ENCODE data around the gene ANK3. TPM values are rescaled to one million over a fixed set of nuclear protein-coding genes. Genes with fewer than 3 reads are reported as not detected.

The ANK3 gene
- total and polyA plus RNA-seq, 2 donors from 2014 or later: 38.2 to 214 TPM

DNA sequence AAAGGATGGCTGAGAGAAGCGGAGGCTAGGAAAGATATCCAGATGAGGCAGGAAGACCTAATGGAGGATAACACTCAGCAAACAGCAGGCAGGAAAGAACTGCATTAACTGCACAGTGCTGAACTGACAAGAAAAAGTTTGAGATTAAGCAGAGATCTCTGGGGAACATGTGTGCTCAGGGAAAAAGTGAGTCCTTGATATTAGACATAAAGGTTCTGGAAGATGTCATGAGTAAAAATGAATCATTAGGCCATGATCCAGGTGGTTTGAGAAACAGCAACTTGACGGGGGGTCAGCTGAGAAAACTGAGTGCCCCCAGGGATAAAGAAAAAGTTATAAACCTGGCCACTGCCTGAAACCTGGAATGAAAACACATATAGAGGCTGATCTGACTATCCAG, 27.3 kb upstream of the ANK3 start:
- no peak overlapping the region for H3K27ac ChIP-seq (ENCODE audit: low read depth in 2 of 2, low read length in 2 of 2)
- no peaks in the 10 kb centered on the region for H3K27me3 ChIP-seq (ENCODE audit: control insufficient read depth, insufficient read depth, low read length)
- no peak for TF ChIP-seq CTCF (IDR thresholded peaks at IDR 0.05; ENCODE audit: borderline replicate concordance, extremely low read depth, insufficient read depth)
- no peak overlapping the region for H3K9ac ChIP-seq (ENCODE audit: low read length in 3 of 3)
- no peaks in the 10 kb centered on the region for H3K36me3 ChIP-seq (ENCODE audit: control insufficient read depth in 2 of 3, insufficient read depth in 3 of 3, low read length in 3 of 3)
- DNase-seq (no peak), FAIRE-seq (no peak)
- intact Hi-C loops (cut with DNase I): no loop called here
- no peaks in the 10 kb centered on the region for H3K9me3 ChIP-seq (ENCODE audit: control insufficient read depth in 2 of 3, insufficient read depth in 1 of 3, low read length in 3 of 3)
- no peaks in the 10 kb centered on the region for H3K4me1 ChIP-seq (ENCODE audit: control insufficient read depth in 2 of 3, insufficient read depth in 2 of 3, low read depth in 1 of 3, low read length in 3 of 3)
- H3K4me3 ChIP-seq (ENCODE audit: low read length in 3 of 3): no peak overlapping the region

DNA sequence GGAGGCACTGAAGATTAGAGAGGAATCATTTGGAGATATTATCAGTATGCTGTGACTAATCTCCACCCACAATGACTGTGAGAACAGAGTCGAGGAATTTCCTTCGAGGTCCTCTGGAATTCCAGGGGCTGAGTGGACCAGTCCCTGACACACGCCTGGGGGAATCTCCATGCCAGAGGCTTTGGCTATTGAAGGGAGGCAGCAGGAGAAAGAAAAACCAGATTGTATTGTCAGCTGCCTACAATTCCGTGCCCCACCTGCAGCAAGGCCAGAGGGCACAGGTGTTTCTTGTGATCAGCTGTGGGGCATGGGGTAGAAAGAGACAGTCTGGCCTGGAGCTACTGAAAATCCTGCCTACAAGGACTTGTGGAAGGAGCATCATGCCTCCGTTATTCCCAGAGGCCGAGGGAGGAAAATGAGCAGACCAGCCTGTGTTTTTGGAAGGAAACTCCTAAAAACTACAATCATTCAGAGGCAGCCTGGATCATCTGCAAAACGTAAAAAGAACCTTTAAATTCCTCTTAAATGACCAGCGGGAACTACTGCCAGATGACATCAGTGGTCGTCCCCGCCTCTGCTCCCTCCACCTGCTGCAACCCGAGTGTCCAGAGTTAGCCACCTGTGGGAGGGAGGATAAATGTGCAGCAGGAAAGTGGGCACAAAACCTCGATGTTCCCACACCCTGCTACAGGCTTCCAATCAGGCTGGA, 25.4 kb upstream of the ANK3 start:
- no peak for DNase-seq
- intact Hi-C loops (cut with DNase I): no loop called here
- Histone ChIP-seq H3K27me3 (ENCODE audit: control insufficient read depth, insufficient read depth, low read length) (no peaks in the 10 kb centered on the region), H3K4me1 (ENCODE audit: control insufficient read depth in 2 of 3, insufficient read depth in 2 of 3, low read depth in 1 of 3, low read length in 3 of 3) (no peaks in the 10 kb centered on the region), H3K9me3 (ENCODE audit: control insufficient read depth in 2 of 3, insufficient read depth in 1 of 3, low read length in 3 of 3) (no peaks in the 10 kb centered on the region), H3K27ac (ENCODE audit: low read depth in 2 of 2, low read length in 2 of 2) (no peak overlapping the region), H3K4me3 (ENCODE audit: low read length in 3 of 3) (no peak overlapping the region), H3K36me3 (ENCODE audit: control insufficient read depth in 2 of 3, insufficient read depth in 3 of 3, low read length in 3 of 3) (no peaks in the 10 kb centered on the region), H3K9ac (ENCODE audit: low read length in 3 of 3) (no peak overlapping the region)
- no peak for TF ChIP-seq CTCF (IDR thresholded peaks at IDR 0.05; ENCODE audit: borderline replicate concordance, extremely low read depth, insufficient read depth)
- no peak for FAIRE-seq

DNA sequence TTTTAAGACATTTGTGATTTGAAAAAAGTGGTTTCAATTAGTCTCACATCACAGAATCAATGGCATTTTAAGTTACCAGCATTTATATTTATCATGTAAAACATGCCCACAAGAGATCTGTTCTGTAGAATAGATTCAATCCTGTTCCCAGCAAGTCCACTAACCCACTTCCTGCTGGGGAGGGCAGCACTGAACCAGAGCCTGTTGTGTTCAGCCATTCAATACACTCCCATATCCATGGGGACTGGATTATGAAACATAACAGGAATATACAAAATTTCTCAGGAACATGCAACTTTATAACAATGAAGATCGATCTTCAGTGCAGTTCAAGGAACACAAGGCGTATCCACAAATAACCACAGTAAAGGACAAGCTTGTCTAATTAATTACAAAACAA, 24.4 kb upstream of the ANK3 start:
- no peak overlapping the region for H3K9ac ChIP-seq (ENCODE audit: low read length in 3 of 3)
- H3K36me3 ChIP-seq (ENCODE audit: control insufficient read depth in 2 of 3, insufficient read depth in 3 of 3, low read length in 3 of 3): no peaks in the 10 kb centered on the region
- no peak overlapping the region for H3K4me3 ChIP-seq (ENCODE audit: low read length in 3 of 3)
- H3K27ac ChIP-seq (ENCODE audit: low read depth in 2 of 2, low read length in 2 of 2): no peak overlapping the region
- no peak for TF ChIP-seq CTCF (IDR thresholded peaks at IDR 0.05; ENCODE audit: borderline replicate concordance, extremely low read depth, insufficient read depth)
- intact Hi-C loops (cut with DNase I): no loop called here
- FAIRE-seq (no peak), DNase-seq (no peak)
- no peaks in the 10 kb centered on the region for H3K27me3 ChIP-seq (ENCODE audit: control insufficient read depth, insufficient read depth, low read length)
- H3K4me1 ChIP-seq (ENCODE audit: control insufficient read depth in 2 of 3, insufficient read depth in 2 of 3, low read depth in 1 of 3, low read length in 3 of 3): no peaks in the 10 kb centered on the region
- no peaks in the 10 kb centered on the region for H3K9me3 ChIP-seq (ENCODE audit: control insufficient read depth in 2 of 3, insufficient read depth in 1 of 3, low read length in 3 of 3)

Measured in kidney (tissue), 14 donors.